Epidermal melanocyte (primary cell): ENCODE data around the gene SH3BP1.
"Not testable (repeated sequence)": the region's sequence is repeated elsewhere in the genome, so short reads cannot be mapped to it uniquely, and the experiment has no call there.

ENCODE experiments used
- DNase-seq: peaks from one replicate; pipeline ENCODE4 v3.0.0; 2011; ENCODE audit warnings: low spot score; ENCODE audit not compliant: insufficient read length

The SH3BP1 gene

GRCh38 chr22:37639070-37639760 is at the start of gene SH3BP1:
Gene SH3BP1, plus strand, starts transcription at chr22:37639669. Its CDS starts 119 bp downstream, at chr22:37639788.
- DNase-seq, result peak; percentile 79

GRCh38 chr22:37591081-37591480 is 48.4 kb upstream of the SH3BP1 start:
- DNase-seq, result not testable (repeated sequence)

- DNase-seq, result no peak
Observed at GRCh38 chr22:37591823-37592404, 47.6 kb upstream of the SH3BP1 start.

GRCh38 chr22:37594237-37594636 is 45.2 kb upstream of the SH3BP1 start:
- DNase-seq, result no peak

GRCh38 chr22:37599153-37599552 is 40.3 kb upstream of the SH3BP1 start:
- DNase-seq, result no peak

GRCh38 chr22:37601203-37601539 is 38.3 kb upstream of the SH3BP1 start:
- no peak for DNase-seq

- DNase-seq, result no peak
Observed at GRCh38 chr22:37601540-37602442, 37.7 kb upstream of the SH3BP1 start.

- not testable (repeated sequence) for DNase-seq
Observed at GRCh38 chr22:37602546-37603277, 36.8 kb upstream of the SH3BP1 start.

- no peak for DNase-seq
Observed at GRCh38 chr22:37604074-37604473, 35.4 kb upstream of the SH3BP1 start.

- no peak for DNase-seq
Observed at GRCh38 chr22:37604875-37605274, 34.6 kb upstream of the SH3BP1 start.

GRCh38 chr22:37607010-37607934 is 32.2 kb upstream of the SH3BP1 start:
- peak; percentile 61 for DNase-seq

- no peak for DNase-seq
Observed at GRCh38 chr22:37607935-37608476, 31.5 kb upstream of the SH3BP1 start.

- peak; percentile 95 for DNase-seq
Observed at GRCh38 chr22:37608477-37609239, 30.8 kb upstream of the SH3BP1 start, which contains the start of gene GGA1. Gene GGA1, plus strand, starts transcription at chr22:37608834. Its CDS starts 27 bp downstream, at chr22:37608861.

GRCh38 chr22:37609240-37610152 is 30.0 kb upstream of the SH3BP1 start:
- no peak for DNase-seq

- DNase-seq, result not testable (repeated sequence)
Observed at GRCh38 chr22:37610153-37610475, 29.4 kb upstream of the SH3BP1 start.

GRCh38 chr22:37610480-37611129 is 28.9 kb upstream of the SH3BP1 start:
- DNase-seq, result no peak

- no peak for DNase-seq
Observed at GRCh38 chr22:37611207-37611606, 28.3 kb upstream of the SH3BP1 start.
